ENCODE data around the gene HSPA12B. TPM values are rescaled to one million over a fixed set of nuclear protein-coding genes. Genes with fewer than 3 reads are reported as not detected.

The HSPA12B gene
- total RNA-seq, 1 experiment from 2014 or later, result not detected

GRCh38 chr20:3719046-3719445 is 13.4 kb upstream of the HSPA12B start:
- no TSS peak for BruUV-seq (replicated peaks)
- POLR2A ChIA-PET (ENCODE audit: low non-redundant PET), result no interaction called here

GRCh38 chr20:3720068-3720467 is 12.4 kb upstream of the HSPA12B start:
- TF ChIP-seq EZH2 (IDR thresholded peaks at IDR 0.05; ENCODE audit: borderline replicate concordance, low read depth, low read length, poor library complexity, severe bottlenecking) (no peak), CTCF (conservative IDR thresholded peaks at IDR 0.05; ENCODE audit: low read depth, low read length) (no peak)
- ChIA-PET POLR2A (ENCODE audit: low non-redundant PET) (no interaction called here), CTCF (no interaction called here)
- no peak for DNase-seq (ENCODE audit: low spot score)
- H3K27me3 ChIP-seq (replicated peaks; ENCODE audit: insufficient read depth, low read depth, low read length, poor library complexity), result peaks cover 4% of the 10 kb centered on the region
- no peaks in the 10 kb centered on the region for H3K36me3 ChIP-seq (ENCODE audit: insufficient read depth, low read length, poor library complexity, severe bottlenecking)
- H3K9me3 ChIP-seq (ENCODE audit: low read depth, low read length, poor library complexity, severe bottlenecking), result no peaks in the 10 kb centered on the region
- no TSS peak for BruUV-seq (replicated peaks)
- H3K4me3 ChIP-seq (ENCODE audit: low read depth, low read length, poor library complexity, severe bottlenecking), result no peak overlapping the region
- intact Hi-C loops (cut with micrococcal nuclease; ENCODE audit: unreplicated experiment), result no loop called here
- no peaks in the 10 kb centered on the region for H3K4me1 ChIP-seq (ENCODE audit: insufficient read depth, low read length, poor library complexity, severe bottlenecking)
- H3K27ac ChIP-seq (ENCODE audit: low read depth, low read length, poor library complexity, severe bottlenecking), result no peak overlapping the region

More at GRCh38 chr20:3719046-3719445, 13.4 kb upstream of the HSPA12B start:
- intact Hi-C loops (cut with micrococcal nuclease; ENCODE audit: unreplicated experiment), result loop anchor here (5.0 kb wide), 1 partner anchor 48 kb away; the partner anchor contains the start of gene ADISSP
- Histone ChIP-seq H3K4me1 (ENCODE audit: insufficient read depth, low read length, poor library complexity, severe bottlenecking) (no peaks in the 10 kb centered on the region), H3K4me3 (ENCODE audit: low read depth, low read length, poor library complexity, severe bottlenecking) (no peak overlapping the region), H3K27me3 (replicated peaks; ENCODE audit: insufficient read depth, low read depth, low read length, poor library complexity) (peaks cover 4% of the 10 kb centered on the region), H3K27ac (ENCODE audit: low read depth, low read length, poor library complexity, severe bottlenecking) (no peak overlapping the region), H3K36me3 (ENCODE audit: insufficient read depth, low read length, poor library complexity, severe bottlenecking) (no peaks in the 10 kb centered on the region), H3K9me3 (ENCODE audit: low read depth, low read length, poor library complexity, severe bottlenecking) (no peaks in the 10 kb centered on the region)
- CTCF ChIA-PET, result interaction anchor here (0.6 kb wide), 2 partner anchors 42 to 138 kb away, joined by 3 to 10 read pairs; no protein-coding TSS in a partner anchor
- DNase-seq (ENCODE audit: low spot score), result no peak
- TF ChIP-seq CTCF (conservative IDR thresholded peaks at IDR 0.05; ENCODE audit: low read depth, low read length) (no peak), EZH2 (IDR thresholded peaks at IDR 0.05; ENCODE audit: borderline replicate concordance, low read depth, low read length, poor library complexity, severe bottlenecking) (no peak)

DNA sequence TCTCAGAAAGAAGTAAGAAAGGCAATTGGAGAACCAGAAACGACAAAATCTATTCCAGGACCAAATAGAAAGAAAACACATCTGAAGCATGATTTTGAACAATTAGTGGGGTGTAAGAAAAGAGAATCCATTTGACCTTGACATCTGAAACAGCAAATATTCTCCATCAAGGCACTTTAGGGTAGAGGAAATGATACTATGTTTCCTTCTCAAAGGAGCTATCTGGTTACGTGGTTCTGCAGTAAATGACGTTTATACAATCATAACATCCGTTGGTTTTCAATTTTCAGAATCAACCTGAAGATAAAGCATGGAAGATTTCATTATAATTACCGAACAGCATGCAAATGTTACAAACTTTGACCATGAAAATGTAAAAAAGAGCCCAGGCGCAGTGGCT is 11.9 kb upstream of the HSPA12B start:
- intact Hi-C loops (cut with micrococcal nuclease; ENCODE audit: unreplicated experiment), result no loop called here
- Histone ChIP-seq H3K9me3 (ENCODE audit: low read depth, low read length, poor library complexity, severe bottlenecking) (no peaks in the 10 kb centered on the region), H3K4me1 (ENCODE audit: insufficient read depth, low read length, poor library complexity, severe bottlenecking) (no peaks in the 10 kb centered on the region), H3K27ac (ENCODE audit: low read depth, low read length, poor library complexity, severe bottlenecking) (no peak overlapping the region), H3K36me3 (ENCODE audit: insufficient read depth, low read length, poor library complexity, severe bottlenecking) (no peaks in the 10 kb centered on the region), H3K27me3 (replicated peaks; ENCODE audit: insufficient read depth, low read depth, low read length, poor library complexity) (peaks cover 4% of the 10 kb centered on the region), H3K4me3 (ENCODE audit: low read depth, low read length, poor library complexity, severe bottlenecking) (no peak overlapping the region)
- no peak for DNase-seq (ENCODE audit: low spot score)
- CTCF ChIA-PET, result no interaction called here
- POLR2A ChIA-PET (ENCODE audit: low non-redundant PET), result no interaction called here
- TF ChIP-seq CTCF (conservative IDR thresholded peaks at IDR 0.05; ENCODE audit: low read depth, low read length) (no peak), EZH2 (IDR thresholded peaks at IDR 0.05; ENCODE audit: borderline replicate concordance, low read depth, low read length, poor library complexity, severe bottlenecking) (no peak)
- no TSS peak for BruUV-seq (replicated peaks)

Data from A673 (cell line).